Fibroblast of lung (primary cell): ENCODE data around the gene KIRREL3. TPM values are rescaled to one million over a fixed set of nuclear protein-coding genes. Genes with fewer than 3 reads are reported as not detected.
A peak's percentile ranks its signal among the peaks of the same experiment; 100 is the strongest.

ENCODE experiments used
- DNase-seq, 2 donors: peaks; one replicate each; pipeline versions ENCODE4 v3.0.0 to v3.0.0-alpha.2; 2010; ENCODE audit warnings: low read depth in 2 of 2
- H2AFZ ChIP-seq: 2 replicates; pipeline ENCODE4 v1.5.1; 2012; ENCODE audit warnings: low read length, control low read depth, inconsistent platforms
- H3K27ac ChIP-seq: 2 replicates; pipeline ENCODE4 v1.5.1; 2011; ENCODE audit warnings: low read length, control low read depth; ENCODE audit not compliant: insufficient read depth
- H3K27me3 ChIP-seq: 2 replicates; pipeline ENCODE4 v1.5.1; 2011; ENCODE audit warnings: mild to moderate bottlenecking, low read length; ENCODE audit not compliant: control insufficient read depth, insufficient read depth
- H3K36me3 ChIP-seq: 2 replicates; pipeline ENCODE4 v1.5.1; 2011; ENCODE audit warnings: low read length; ENCODE audit not compliant: control insufficient read depth, insufficient read depth
- H3K4me1 ChIP-seq: 2 replicates; pipeline ENCODE4 v1.5.1; 2011; ENCODE audit warnings: low read length; ENCODE audit not compliant: control insufficient read depth, insufficient read depth; ENCODE audit errors: extremely low read depth
- H3K4me2 ChIP-seq: 2 replicates; pipeline ENCODE4 v1.5.1; 2011; ENCODE audit warnings: low read length, control low read depth; ENCODE audit not compliant: insufficient read depth; ENCODE audit errors: extremely low read depth
- H3K4me3 ChIP-seq, 4 experiments: fragments of 200-600 bp in 1 of 4; sonication (generic) in 1 of 4; replicated peaks in 1 of 4; 2 replicates each; pipeline ENCODE4 v1.5.1; 2011 to 2016; ENCODE audit warnings: low read length in 4 of 4, low read depth in 3 of 4, mild to moderate bottlenecking in 3 of 4, control low read depth in 2 of 4, inconsistent platforms in 1 of 4, mixed read lengths in 1 of 4; ENCODE audit not compliant: insufficient read depth in 1 of 4; ENCODE audit errors: control extremely low read depth in 1 of 4
- H3K79me2 ChIP-seq: 2 replicates; pipeline ENCODE4 v1.5.1; 2012; ENCODE audit warnings: mild to moderate bottlenecking, low read length, inconsistent platforms; ENCODE audit not compliant: control insufficient read depth, insufficient read depth
- H3K9ac ChIP-seq: 2 replicates; pipeline ENCODE4 v1.5.1; 2011; ENCODE audit warnings: mild to moderate bottlenecking, low read length, control low read depth; ENCODE audit not compliant: insufficient read depth
- H3K9me3 ChIP-seq: 2 replicates; pipeline ENCODE4 v1.5.1; 2012; ENCODE audit warnings: low read depth, low read length; ENCODE audit not compliant: control insufficient read depth, insufficient read depth
- H4K20me1 ChIP-seq: 2 replicates; pipeline ENCODE4 v1.5.1; 2011; ENCODE audit warnings: low read length; ENCODE audit not compliant: control insufficient read depth, insufficient read depth; ENCODE audit errors: extremely low read depth
- EZH2 ChIP-seq: IDR thresholded peaks from 2 replicates; pipeline ENCODE4 v1.5.1; 2012; ENCODE audit warnings: low read length, control low read depth, mild to moderate bottlenecking; ENCODE audit errors: missing control alignments
- polyA plus RNA-seq, 2 donors: library from polyadenylated mRNA; depleted of rRNA in 1 of 2; stranded (reverse) in 1 of 2; unstranded in 1 of 2; fragments of >200 nt; gene quantifications; 2 replicates each; pipeline ENCODE4 v1.2.1, GENCODE V29; 2011 to 2012; ENCODE audit warnings: missing spikeins in 1 of 2
- total RNA-seq: library from RNA; depleted of rRNA; stranded (reverse); fragments of >200 nt; gene quantifications from 2 replicates; pipeline ENCODE4 v1.2.1, GENCODE V29; 2014
- TF ChIP-seq, protein P1 (sequence below), 2 donors: IDR thresholded peaks in 1 of 2; conservative IDR thresholded peaks in 1 of 2; 1 replicate in 1 of 2; 2 replicates in 1 of 2; pipeline ENCODE4 v1.5.1; 2011 to 2012; ENCODE audit warnings: low read length in 2 of 2, control low read depth in 1 of 2, inconsistent platforms in 1 of 2, low read depth in 1 of 2, mild to moderate bottlenecking in 1 of 2

The KIRREL3 gene
- total and polyA plus RNA-seq, 2 donors (not counting 1 experiment from before 2014, with no cell fraction given), result 2.8 to 6.1 TPM

DNA sequence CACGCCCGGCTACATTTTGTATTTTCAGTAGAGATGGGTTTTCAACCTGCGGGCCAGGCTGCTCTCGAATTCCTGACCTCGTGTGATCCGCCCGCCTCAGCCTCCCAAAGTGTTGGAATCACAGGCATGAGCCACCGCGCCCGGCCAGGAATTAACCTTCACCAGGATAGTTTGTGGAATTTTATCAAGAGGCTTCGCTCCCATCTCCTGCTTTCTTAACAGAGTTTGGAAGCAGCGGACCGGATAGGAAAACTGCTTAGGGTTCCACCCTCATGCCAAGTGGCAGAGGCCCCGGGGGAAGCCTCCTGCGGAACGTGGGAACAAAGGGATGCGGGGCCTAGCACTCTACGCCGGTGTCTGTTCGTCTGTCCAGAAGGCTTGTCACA is 415.2 kb downstream of the KIRREL3 start:
- DNase-seq, result peak in 1 of 2 donors; percentile 34
- H3K79me2 ChIP-seq, result no peaks in the 10 kb centered on the region
- H3K27ac ChIP-seq, result peak overlapping the region; percentile 70
- peak overlapping the region in 2 of 4 experiments; percentile 3 to 37 for H3K4me3 ChIP-seq
- peak overlapping the region; percentile 65 for H2AFZ ChIP-seq
- peak overlapping the region; percentile 49 for H3K4me2 ChIP-seq
- peaks cover 8% of the 10 kb centered on the region for H3K4me1 ChIP-seq
- no peaks in the 10 kb centered on the region for H3K9me3 ChIP-seq
- no peaks in the 10 kb centered on the region for H3K27me3 ChIP-seq
- H3K9ac ChIP-seq, result no peak overlapping the region
- TF ChIP-seq EZH2, result no peak
- TF ChIP-seq, protein P1, sequence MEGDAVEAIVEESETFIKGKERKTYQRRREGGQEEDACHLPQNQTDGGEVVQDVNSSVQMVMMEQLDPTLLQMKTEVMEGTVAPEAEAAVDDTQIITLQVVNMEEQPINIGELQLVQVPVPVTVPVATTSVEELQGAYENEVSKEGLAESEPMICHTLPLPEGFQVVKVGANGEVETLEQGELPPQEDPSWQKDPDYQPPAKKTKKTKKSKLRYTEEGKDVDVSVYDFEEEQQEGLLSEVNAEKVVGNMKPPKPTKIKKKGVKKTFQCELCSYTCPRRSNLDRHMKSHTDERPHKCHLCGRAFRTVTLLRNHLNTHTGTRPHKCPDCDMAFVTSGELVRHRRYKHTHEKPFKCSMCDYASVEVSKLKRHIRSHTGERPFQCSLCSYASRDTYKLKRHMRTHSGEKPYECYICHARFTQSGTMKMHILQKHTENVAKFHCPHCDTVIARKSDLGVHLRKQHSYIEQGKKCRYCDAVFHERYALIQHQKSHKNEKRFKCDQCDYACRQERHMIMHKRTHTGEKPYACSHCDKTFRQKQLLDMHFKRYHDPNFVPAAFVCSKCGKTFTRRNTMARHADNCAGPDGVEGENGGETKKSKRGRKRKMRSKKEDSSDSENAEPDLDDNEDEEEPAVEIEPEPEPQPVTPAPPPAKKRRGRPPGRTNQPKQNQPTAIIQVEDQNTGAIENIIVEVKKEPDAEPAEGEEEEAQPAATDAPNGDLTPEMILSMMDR (conservative IDR thresholded peaks at IDR 0.05 in 1 of 2, IDR thresholded peaks at IDR 0.05 in 1 of 2; ENCODE audit: low read depth in 1 of 2, low read length in 2 of 2), result no peak
- no peaks in the 10 kb centered on the region for H3K36me3 ChIP-seq
- no peaks in the 10 kb centered on the region for H4K20me1 ChIP-seq

DNA sequence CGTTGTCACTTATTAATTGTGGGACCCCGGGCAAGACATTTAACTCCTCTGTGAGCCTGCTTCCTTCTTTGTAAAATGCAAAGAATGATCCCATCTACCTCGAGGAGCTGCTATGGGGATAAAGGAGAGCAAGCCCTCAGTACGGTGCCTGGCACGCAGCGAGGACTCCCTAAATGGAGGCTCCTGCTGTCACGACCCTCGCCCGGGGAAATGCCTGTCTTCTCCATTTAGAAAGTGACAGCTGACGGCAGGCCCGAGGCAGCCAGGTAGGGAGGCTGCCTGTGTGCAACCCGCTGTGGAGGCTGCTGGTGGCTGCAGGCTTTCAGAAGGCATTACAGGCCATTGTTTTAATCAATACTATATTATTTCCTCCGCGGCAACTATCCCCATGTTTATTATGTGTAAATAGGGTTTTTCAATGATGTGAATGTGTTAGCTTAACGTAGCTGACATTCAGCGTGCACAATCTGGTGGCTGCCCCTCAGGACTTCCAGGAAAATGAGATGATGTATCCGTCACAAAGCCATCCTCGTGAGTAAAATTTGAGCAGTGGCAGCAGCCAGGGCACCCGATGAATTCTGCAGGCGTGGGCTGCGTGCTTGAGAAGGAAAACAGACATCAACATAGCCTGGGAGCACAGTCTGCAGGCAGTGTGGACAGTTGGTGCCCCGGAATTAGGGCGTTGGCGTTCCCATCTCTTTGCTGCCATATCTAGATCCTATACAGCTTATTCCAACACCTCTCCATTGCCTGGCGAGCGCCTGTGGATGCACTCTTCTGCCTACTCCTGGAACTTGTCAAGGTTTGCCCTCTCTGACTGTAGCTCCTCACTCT is 416.8 kb downstream of the KIRREL3 start:
- no peaks in the 10 kb centered on the region for H4K20me1 ChIP-seq

DNA sequence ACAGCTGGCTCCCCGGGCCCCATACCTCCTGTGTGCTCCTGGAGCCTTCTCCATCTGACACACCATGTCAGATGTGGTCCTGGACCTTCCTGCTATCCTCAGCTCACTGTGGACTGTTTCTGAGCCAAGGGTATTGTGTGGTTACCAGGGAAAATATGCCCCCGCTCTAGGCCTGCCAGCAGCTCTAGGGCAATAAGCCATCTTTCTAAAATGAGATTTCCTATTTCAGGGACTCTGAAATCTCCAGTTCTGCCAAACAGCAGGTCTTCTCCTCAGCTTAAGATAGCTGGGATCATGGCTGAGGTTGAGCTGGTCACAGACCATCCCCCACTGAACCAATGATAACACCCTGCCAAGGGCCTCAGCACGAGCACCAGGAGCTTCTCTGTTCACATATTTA is 417.5 kb downstream of the KIRREL3 start:
- H3K4me2 ChIP-seq, result no peak overlapping the region
- no peaks in the 10 kb centered on the region for H4K20me1 ChIP-seq
- H3K27ac ChIP-seq, result no peak overlapping the region
- H3K9me3 ChIP-seq, result no peaks in the 10 kb centered on the region
- DNase-seq, result no peak
- no peaks in the 10 kb centered on the region for H3K27me3 ChIP-seq
- H3K9ac ChIP-seq, result no peak overlapping the region
- H3K79me2 ChIP-seq, result no peaks in the 10 kb centered on the region
- H3K36me3 ChIP-seq, result no peaks in the 10 kb centered on the region
- no peak for TF ChIP-seq EZH2
- TF ChIP-seq, protein P1 (conservative IDR thresholded peaks at IDR 0.05 in 1 of 2, IDR thresholded peaks at IDR 0.05 in 1 of 2; ENCODE audit: low read depth in 1 of 2, low read length in 2 of 2), result no peak
- no peak overlapping the region for H2AFZ ChIP-seq
- H3K4me1 ChIP-seq, result peaks cover 8% of the 10 kb centered on the region
- H3K4me3 ChIP-seq, result no peak overlapping the region

More for the DNA sequence above, 416.8 kb downstream of the KIRREL3 start:
- Histone ChIP-seq H3K4me3 (no peak overlapping the region), H3K9ac (no peak overlapping the region), H2AFZ (no peak overlapping the region), H3K27me3 (no peaks in the 10 kb centered on the region), H3K9me3 (no peaks in the 10 kb centered on the region), H3K4me1 (peaks cover 8% of the 10 kb centered on the region), H3K79me2 (no peaks in the 10 kb centered on the region), H3K27ac (no peak overlapping the region), H3K36me3 (no peaks in the 10 kb centered on the region), H3K4me2 (no peak overlapping the region)
- DNase-seq, result no peak
- TF ChIP-seq, protein P1 (conservative IDR thresholded peaks at IDR 0.05 in 1 of 2, IDR thresholded peaks at IDR 0.05 in 1 of 2; ENCODE audit: low read depth in 1 of 2, low read length in 2 of 2), result no peak
- no peak for TF ChIP-seq EZH2
